ENCODE measurements around the gene SEPTIN10.

The SEPTIN10 gene

GRCh38 chr2:109531896-109532727 lies 81.7 kb downstream of the SEPTIN10 start:
- H3K27me3 ChIP-seq (replicated peaks): no peaks in the 10 kb centered on the region

GRCh38 chr2:109531221-109531620 lies 82.5 kb downstream of the SEPTIN10 start:
- in situ Hi-C loops (cut with HindIII; ENCODE audit: low pct_ligation_motif_present, low sequenced_read_pairs): no loop called here
- TF ChIP-seq CTCF (IDR thresholded peaks at IDR 0.05; ENCODE audit: low read depth, low read length, missing control alignments): no peak
- no peaks in the 10 kb centered on the region for H3K36me3 ChIP-seq (replicated peaks)
- no peak for DNase-seq
- H3K27ac ChIP-seq: no peak overlapping the region
- H3K27me3 ChIP-seq (replicated peaks): no peaks in the 10 kb centered on the region
- no peak overlapping the region for H3K4me3 ChIP-seq (ENCODE audit: low read depth, low read length)

More at GRCh38 chr2:109531896-109532727, 81.7 kb downstream of the SEPTIN10 start:
- no peak for DNase-seq
- H3K4me3 ChIP-seq (ENCODE audit: low read depth, low read length): no peak overlapping the region
- in situ Hi-C loops (cut with HindIII; ENCODE audit: low pct_ligation_motif_present, low sequenced_read_pairs): no loop called here
- no peak for TF ChIP-seq CTCF (IDR thresholded peaks at IDR 0.05; ENCODE audit: low read depth, low read length, missing control alignments)
- H3K27ac ChIP-seq: no peak overlapping the region
- H3K36me3 ChIP-seq (replicated peaks): no peaks in the 10 kb centered on the region

- Histone ChIP-seq H3K27ac (no peak overlapping the region), H3K27me3 (replicated peaks) (no peaks in the 10 kb centered on the region), H3K36me3 (replicated peaks) (no peaks in the 10 kb centered on the region), H3K4me3 (ENCODE audit: low read depth, low read length) (no peak overlapping the region)
- TF ChIP-seq CTCF (IDR thresholded peaks at IDR 0.05; ENCODE audit: low read depth, low read length, missing control alignments): no peak
- DNase-seq: no peak
- in situ Hi-C loops (cut with HindIII; ENCODE audit: low pct_ligation_motif_present, low sequenced_read_pairs): no loop called here
These were observed 83.1 kb downstream of the SEPTIN10 start for GRCh38 chr2:109530712-109531111.

DNA sequence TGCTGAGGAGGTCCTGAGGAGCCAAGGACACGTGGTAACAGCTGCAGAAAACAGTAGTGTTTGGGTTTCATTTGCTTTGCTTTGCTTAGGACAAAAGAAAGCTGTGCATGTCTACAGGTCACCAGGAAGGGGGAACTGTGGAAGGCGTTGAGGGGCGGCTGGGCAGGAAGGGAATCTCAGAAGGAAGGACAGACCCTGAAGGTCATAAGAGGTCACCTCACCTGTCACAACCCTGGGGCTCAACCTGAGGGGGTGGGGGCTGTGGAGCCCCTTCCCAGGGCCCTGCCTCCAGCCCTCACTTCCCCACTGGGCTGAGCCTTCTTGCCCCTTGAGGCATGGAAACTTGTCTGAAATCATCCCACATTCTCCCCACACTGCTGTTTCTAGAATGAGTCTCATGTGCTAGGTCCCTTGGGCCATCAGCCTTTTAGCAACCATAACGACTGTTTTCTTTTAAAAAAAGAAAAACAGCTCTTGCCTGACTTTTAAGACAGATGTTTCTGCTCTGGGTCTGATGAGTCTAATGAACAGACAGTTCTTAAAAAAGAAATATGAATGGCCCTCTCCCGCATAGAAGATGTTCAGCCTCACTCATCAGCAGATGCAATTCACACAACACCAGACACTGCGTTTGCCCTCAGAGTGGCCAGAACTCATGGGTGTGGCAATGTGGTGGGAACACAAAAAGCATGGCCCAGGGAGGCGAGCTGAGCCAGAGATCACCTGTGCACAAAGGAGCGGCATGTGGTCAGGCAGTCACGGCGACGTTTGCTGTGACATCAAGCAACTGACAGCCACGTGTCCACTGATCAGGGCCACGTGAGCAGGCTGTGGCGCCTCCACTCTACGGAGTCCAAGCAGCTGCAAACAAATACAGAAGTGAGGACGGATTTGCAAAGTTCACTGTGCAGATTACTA lies 84.0 kb downstream of the SEPTIN10 start:
- Histone ChIP-seq H3K36me3 (replicated peaks) (no peaks in the 10 kb centered on the region), H3K27ac (no peak overlapping the region), H3K27me3 (replicated peaks) (no peaks in the 10 kb centered on the region), H3K4me3 (ENCODE audit: low read depth, low read length) (no peak overlapping the region)
- no peak for DNase-seq
- in situ Hi-C loops (cut with HindIII; ENCODE audit: low pct_ligation_motif_present, low sequenced_read_pairs): no loop called here
- TF ChIP-seq CTCF (IDR thresholded peaks at IDR 0.05; ENCODE audit: low read depth, low read length, missing control alignments): no peak

GRCh38 chr2:109528811-109529501 lies 84.8 kb downstream of the SEPTIN10 start:
- Histone ChIP-seq H3K36me3 (replicated peaks) (no peaks in the 10 kb centered on the region), H3K4me3 (ENCODE audit: low read depth, low read length) (no peak overlapping the region), H3K27me3 (replicated peaks) (no peaks in the 10 kb centered on the region), H3K27ac (no peak overlapping the region)
- no peak for DNase-seq
- TF ChIP-seq CTCF (IDR thresholded peaks at IDR 0.05; ENCODE audit: low read depth, low read length, missing control alignments): no peak
- in situ Hi-C loops (cut with HindIII; ENCODE audit: low pct_ligation_motif_present, low sequenced_read_pairs): no loop called here
